ENCODE results near the gene PLSCR5.

Gene PLSCR5

GRCh38 chr3:146581951-146582467 is 23.1 kb downstream of the PLSCR5 start:
- no peak for DNase-seq

- no peak for DNase-seq
These were observed 24.0 kb downstream of the PLSCR5 start for GRCh38 chr3:146581080-146581601.

- DNase-seq: no peak
These were observed 27.5 kb downstream of the PLSCR5 start for GRCh38 chr3:146577662-146578061.

- DNase-seq: no peak
These were observed 29.5 kb downstream of the PLSCR5 start for GRCh38 chr3:146575636-146576035.

GRCh38 chr3:146574173-146574572 is 31.0 kb downstream of the PLSCR5 start:
- no peak for DNase-seq

GRCh38 chr3:146569314-146569713 is 35.8 kb downstream of the PLSCR5 start:
- no peak for DNase-seq

- no peak for DNase-seq
These were observed 39.0 kb downstream of the PLSCR5 start for GRCh38 chr3:146566138-146566537.

GRCh38 chr3:146561879-146562278 is 43.3 kb downstream of the PLSCR5 start:
- DNase-seq: no peak

- DNase-seq: no peak
These were observed 43.7 kb downstream of the PLSCR5 start for GRCh38 chr3:146561463-146561862.

GRCh38 chr3:146560678-146561077 is 44.5 kb downstream of the PLSCR5 start:
- no peak for DNase-seq

- DNase-seq: no peak
These were observed 45.8 kb downstream of the PLSCR5 start for GRCh38 chr3:146559388-146559787.

- no peak for DNase-seq
These were observed 46.4 kb downstream of the PLSCR5 start for GRCh38 chr3:146558781-146559180.

- DNase-seq: no peak
These were observed 47.4 kb downstream of the PLSCR5 start for GRCh38 chr3:146557745-146558144.

GRCh38 chr3:146555311-146555710 is 49.8 kb downstream of the PLSCR5 start:
- no peak for DNase-seq

- no peak for DNase-seq
These were observed 50.9 kb downstream of the PLSCR5 start for GRCh38 chr3:146554151-146554760.

- DNase-seq: no peak
These were observed 54.2 kb downstream of the PLSCR5 start for GRCh38 chr3:146550743-146551510.

- no peak for DNase-seq
These were observed 55.0 kb downstream of the PLSCR5 start for GRCh38 chr3:146550070-146550615.

GRCh38 chr3:146547235-146547835 is 57.8 kb downstream of the PLSCR5 start:
- DNase-seq: no peak

- no peak for DNase-seq
These were observed 58.7 kb downstream of the PLSCR5 start for GRCh38 chr3:146546366-146546965.

- no peak for DNase-seq
These were observed 60.1 kb downstream of the PLSCR5 start for GRCh38 chr3:146544929-146545528.

GRCh38 chr3:146544002-146544928 is 60.9 kb downstream of the PLSCR5 start, which contains the start of gene PLSCR1:
PLSCR1 (minus strand) TSS chr3:146544607; CDS start chr3:146536552, 8,055 bp downstream.
- peak; percentile 15 to 56 (median 39) for DNase-seq
